Gastroesophageal sphincter (tissue), 3 donors: ENCODE data around the gene UBE2I.

ENCODE experiments used
- CTCF ChIP-seq, 4 experiments: fragments of 200-600 bp in 2 of 4; fragments of 450-650 bp in 2 of 4; sonication (generic) in 1 of 4; IDR thresholded peaks; one replicate each; pipeline ENCODE4 v1.5.1; 2017 to 2019; ENCODE audit warnings: antibody characterized with exemption in 4 of 4, mild to moderate bottlenecking in 2 of 4, moderate library complexity in 2 of 4
- EP300 ChIP-seq: sonication (generic); formaldehyde crosslinking; IDR thresholded peaks from one replicate; pipeline ENCODE4 v1.6.1; 2017; ENCODE audit warnings: antibody characterized with exemption, mild to moderate bottlenecking
- POLR2A ChIP-seq, 2 donors: fragments of 450-650 bp; IDR thresholded peaks; one replicate each; pipeline ENCODE4 v1.6.1; 2017; ENCODE audit warnings: antibody characterized with exemption in 2 of 2, mild to moderate bottlenecking in 2 of 2, moderate library complexity in 1 of 2

GRCh38 chr16:1330260-1330914, 21.0 kb downstream of the UBE2I start:
- TF ChIP-seq CTCF (IDR thresholded peaks at IDR 0.05) (peak in 1 of 4 experiments; percentile 10), EP300 (no peak), POLR2A (IDR thresholded peaks at IDR 0.05) (no peak)
